DMS153 treated with DMSO at 0.1 percent for 48 hours (cell line): ENCODE measurements around the gene EMC8.
"Not testable (repeated sequence)": the region's sequence is repeated elsewhere in the genome, so short reads cannot be mapped to it uniquely, and the experiment has no call there.

ENCODE experiments used
- DNase-seq: peaks from one replicate; lab custom pipeline; 2025; ENCODE audit not compliant: unreplicated experiment; lab: John Stamatoyannopoulos, UW

The EMC8 gene

DNA sequence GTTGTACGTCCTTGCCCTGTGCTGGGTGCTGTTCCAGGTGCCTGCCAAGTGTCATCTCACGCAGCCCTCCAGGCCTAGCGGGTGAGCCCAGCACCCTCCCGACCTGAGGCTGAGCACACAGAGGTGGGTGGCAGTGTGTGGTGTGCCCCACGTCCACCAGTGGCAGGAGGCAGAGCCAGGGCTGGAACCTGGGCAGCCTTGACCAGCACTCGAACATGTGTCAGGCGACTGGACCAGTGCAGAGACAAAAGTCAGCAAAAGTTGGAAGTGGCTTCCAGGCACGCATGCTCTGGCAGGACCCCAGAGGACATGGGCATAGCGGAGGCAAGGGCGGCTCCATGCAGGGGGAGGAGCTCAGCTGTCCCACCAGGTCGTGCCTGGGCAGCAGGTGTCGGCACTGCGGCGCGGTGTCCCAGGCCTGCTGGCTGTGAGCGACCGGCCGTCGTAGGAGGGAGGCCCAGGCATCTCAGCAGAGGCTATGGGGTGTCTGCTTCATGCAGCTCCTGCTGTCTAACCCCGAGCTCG, 35.9 kb upstream of the EMC8 start:
- no peak for DNase-seq

DNA sequence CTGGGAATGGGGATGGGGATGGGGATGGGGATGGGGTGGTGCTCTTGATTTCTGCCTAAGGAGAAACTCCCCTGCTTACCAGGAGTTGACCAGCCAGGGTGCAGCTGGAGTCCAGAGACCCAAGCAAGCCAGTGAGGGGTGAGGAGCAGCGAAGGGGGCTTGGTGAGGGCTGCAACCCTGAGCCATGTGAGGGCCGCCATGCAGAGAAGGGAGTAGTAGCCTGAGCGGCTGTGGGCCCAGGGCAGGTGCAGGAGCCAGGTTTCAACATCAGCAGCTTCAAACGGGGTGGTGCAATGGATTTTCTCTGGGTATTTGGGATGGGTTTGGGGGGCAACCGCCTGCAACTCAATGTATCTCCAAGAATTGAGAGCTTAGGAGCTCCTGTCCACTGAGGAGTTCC, 35.4 kb upstream of the EMC8 start:
- no peak for DNase-seq

DNA sequence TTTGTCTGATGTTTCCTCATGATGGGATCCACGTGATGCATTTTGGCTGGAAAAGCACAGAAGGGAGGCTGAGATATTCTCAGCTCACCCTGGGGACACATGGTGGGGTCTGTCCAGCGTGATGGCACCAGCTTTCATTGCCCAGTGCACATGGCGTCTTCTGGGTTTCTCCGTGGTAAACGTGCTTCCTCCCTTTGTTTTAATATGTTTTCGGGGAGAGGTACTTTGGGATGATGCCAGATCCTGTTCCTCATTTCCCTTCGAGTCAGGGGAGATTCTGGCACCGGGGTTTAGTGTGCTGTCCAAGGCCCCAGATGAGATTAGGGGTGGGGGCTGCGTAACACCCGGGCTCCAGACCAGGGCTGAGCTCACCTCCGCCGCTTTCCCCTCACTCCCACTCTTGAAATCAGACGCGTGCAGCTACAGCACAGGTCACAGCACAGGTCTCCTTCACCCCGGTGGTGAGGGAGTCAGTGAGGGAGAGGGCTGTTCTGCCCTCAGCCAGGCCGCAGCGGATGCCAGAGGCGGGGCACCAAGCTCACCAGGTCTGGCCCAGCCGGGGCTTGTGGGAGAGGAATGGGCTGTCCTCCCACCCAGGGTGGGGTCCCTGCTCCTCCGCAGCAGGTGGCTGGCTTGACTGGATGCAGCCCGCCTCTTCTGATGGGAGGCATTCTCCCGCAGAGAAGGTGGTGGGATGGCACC, 34.0 kb upstream of the EMC8 start:
- no peak for DNase-seq

DNA sequence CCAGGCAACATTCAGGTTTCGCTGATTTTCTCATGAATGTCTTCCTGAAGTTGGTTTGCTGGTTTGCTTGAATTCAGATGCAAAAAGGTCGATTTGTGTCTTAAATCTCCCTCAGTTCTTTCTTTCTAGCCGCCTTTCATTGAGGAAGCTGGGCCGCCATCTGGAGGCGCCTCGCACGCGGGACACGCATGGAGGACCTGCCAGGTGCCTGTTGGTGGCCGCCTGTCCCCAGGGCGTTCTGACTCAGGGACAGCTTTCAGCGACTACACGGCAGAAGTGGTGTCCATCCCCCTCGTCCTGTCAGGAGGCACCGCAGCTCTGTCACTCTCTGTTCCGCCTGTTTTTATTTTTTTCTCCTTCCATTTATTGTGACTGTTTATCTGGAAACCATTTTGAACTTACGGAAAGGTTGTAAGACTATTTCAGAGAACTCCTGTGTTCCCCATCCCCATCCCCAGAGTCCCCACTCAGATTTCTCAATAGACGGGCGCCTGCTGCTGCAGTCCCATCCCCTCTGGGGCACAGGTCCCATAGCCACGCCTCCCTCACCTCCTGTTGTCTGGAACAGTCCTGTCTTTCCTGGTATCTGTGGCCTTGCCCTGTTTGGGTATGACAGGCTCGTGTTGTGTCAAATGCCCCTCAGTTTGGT, 33.4 kb upstream of the EMC8 start:
- no peak for DNase-seq

DNA sequence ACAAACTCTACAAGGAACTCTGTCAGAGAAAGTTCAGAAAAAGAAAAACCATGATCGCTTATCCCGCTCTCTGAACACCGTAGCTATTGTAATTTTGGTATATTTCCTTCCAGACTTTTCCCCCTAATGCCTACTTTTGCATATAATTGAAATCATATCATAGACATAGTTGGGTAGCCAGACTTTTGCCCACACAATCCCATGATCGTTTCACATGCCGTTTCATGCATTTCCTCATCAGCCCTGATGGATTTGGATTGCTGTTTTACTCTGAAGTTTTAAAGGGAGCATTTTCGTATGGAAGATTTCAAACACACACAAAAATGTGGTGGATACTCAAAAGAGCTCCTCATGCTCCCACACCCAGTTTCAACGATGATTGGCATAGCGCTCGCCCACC, 31.5 kb upstream of the EMC8 start:
- no peak for DNase-seq

DNA sequence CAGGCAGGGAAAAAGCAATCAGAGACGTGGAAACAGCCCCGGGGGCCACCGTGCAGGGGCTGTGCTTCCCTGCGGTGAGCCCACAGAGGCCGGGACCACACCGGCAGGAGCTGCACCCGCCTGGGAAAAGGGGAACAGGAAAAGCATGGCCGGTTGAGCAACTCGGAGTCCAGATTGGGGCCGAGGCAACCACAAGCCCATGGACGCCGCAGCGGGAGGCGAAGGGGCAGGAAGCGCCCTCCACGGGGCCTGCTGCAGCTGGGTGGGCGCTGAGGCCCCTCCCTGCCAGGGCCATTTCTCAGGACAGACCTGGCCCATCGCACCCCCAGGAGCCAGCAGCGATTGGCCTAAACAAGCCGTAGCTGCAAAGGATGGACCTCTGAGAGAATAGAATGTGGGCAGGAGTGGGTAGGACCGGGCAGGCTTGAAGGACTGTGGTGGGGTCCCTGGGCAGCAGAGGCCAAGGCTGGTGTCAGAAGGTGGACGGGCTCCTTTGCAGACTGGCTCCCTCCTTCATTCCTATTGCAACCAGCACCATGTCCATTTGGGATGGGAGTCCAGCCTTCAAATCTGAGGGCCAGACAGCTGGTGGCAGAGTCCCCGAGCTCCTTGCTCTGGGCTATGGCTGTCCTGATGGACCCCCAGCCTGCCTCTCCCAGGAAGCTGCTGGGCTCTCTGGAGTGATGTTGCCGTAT, 30.6 kb upstream of the EMC8 start:
- DNase-seq = no peak

DNA sequence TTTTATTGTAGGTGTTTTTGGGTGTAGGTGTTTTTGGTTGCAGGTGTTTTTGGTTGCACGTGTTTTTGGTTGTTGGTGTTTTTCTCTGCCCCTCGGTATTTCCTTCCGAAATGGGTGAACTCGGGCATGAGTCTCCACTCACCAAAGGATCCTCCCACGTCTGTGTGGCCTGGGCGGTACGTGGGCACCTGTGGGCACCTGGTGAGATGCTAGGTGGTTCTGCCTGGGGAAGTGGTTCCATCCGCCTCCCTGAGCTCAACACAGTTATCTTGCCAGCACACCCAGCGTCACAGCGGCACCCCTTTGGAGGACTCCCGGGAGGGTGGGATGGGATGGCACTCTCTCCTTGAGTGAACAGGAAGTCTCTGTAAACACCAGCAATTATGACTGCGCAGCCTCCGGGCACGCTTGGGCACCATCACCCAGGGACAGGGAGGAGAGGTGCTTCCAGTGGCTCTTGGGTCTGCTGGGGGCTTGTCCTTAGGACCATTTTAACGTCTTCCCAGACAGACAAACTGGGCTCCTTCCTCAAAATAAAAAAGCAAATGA, 29.9 kb upstream of the EMC8 start:
- no peak for DNase-seq

DNA sequence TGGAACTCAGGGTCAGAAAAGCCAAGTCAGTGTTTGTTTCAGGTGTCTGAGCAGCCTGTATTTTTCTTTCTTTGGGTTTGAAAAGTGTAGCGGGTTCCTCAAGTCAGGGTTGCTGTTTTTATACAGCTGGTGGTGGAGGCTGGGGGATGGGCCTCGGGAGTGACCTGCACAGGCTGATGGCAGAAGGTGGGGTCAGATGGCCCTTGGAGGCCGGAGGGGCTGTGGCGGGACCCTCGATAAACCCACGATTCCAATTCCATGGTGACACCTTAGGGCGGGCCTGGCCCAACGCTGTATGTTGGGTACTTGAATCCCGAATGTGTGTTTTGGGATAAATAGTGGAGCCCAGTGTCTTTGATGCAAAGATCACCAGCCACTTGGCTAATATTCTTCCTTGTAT, 28.8 kb upstream of the EMC8 start:
- DNase-seq = no peak

DNA sequence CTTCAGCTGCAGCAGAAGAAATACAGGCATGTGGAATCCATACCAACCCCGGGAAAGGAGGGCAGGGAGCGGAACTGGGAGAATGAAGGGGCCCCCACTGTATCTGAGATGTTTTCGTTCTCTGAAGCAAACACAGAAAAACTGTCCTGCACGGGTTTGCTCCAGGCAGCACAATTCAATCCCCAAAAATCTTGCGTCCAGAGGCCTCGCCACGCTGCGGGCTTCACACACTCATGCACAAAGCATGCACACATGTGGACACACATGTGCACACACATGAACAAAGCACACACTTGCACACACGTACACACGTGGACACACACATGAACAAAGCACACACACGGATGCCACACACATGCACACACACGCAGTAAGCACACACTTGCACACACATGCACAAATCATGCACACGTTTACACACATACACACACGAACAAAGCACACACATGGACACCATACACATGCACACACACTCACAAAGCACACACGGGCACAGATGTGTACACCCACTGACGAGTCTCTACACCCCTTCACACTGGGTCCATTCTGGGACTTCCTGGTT, 27.4 kb upstream of the EMC8 start:
- no peak for DNase-seq

DNA sequence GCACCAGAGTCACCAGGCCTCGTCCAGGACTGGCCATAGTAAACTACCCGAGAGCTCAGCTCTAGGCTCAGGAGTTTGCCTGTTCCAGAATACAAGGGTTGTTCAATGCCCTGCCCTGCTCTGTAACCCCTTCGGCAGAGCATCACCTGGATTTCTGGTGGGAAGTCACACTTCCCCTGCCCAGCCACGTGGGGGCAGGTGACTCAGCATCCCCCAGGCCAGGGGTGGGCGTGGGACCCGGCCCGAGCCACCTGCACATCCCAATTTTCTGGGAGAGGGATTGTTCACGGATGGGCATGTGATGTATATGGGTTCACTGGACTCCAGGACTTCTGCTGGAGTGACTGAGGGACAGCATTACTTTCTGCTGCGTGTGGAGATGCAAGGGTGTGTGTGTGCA, 26.0 kb upstream of the EMC8 start:
- DNase-seq = no peak

DNA sequence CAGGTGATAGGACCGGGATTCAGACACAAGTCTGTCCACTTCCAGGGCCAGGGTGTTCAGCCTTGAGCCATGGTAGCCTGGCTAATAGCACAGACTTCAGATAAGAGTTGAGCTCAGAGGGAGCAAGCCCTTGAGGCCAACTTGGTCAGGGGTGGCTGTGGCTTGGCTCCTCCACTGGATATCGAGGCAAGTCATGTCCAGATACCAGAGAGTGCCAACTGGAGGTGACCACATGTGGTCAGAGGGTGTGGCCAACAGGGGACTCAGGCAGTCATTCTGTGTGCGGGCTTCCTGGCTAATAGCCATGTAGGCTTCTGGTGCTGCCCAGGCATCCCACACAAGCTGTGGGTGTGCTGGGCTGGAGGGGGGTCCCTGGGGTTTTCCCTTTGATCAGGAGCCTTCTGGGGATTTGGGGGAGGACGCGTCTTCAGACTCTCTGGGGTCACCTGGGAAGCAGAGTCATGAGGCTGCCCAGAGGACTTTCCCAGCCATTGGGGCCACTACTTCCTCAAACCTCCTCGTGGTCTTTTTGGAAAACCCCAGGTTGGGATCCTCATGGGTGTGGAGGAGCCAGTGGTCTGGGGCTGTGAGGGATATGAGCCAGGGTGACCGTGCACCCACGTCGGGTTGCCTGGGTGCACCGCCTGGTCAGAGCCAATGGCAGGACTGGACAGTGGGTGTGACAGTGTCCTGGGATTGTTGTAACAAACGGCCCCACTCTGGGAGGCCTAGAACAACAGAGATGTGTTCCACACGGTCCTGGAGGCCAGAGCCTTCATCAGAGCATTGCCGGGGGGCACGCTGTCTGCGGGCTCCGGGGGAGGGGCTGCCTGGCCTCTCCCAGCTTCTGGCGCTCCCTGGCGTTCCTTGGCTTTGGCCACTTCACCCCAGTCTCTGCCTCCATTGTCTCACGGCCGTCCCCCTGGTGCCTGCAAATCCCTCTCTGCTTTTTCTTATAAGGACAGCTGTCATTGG, 25.1 kb upstream of the EMC8 start:
- DNase-seq = no peak

DNA sequence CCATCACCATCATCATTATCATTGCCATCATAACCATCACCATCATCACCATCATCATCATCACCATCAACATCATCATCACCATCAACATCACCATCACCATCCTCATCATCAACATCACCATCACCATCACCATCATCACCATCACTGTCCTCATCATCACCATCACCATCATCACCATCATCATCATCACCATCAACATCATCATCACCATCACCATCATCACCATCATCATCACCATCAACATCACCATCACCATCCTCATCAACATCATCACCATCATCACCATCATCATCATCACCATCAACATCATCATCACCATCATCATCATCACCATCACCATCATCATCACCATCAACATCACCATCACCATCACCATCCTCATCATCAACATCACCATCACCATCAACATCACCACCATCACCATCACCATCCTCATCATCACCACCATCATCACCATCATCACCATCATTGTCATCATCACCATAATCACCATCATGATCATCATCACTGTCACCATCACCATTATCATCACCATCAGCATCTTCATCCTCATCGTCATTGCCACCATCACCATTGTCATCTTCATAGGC, 24.1 kb upstream of the EMC8 start:
- no peak for DNase-seq

DNA sequence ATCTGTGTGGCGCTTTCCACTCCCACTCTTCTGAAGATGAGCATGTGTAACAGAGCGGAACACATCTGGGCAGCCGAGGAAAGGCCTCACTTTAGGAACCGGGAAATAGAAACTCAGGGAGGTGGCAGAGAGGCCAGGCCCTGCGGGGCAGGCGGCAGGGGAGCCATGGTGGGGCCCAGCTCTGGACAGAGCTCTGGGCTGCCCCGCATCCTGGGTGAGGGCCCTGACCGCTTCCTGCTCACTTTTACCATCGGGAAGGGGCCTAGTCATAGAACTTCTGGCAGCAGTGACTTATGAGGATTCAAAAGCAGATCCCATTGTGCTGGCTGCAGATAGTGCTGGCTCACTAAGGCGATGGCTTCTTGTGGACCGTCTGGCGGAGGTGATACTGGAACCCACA, 22.8 kb upstream of the EMC8 start:
- no peak for DNase-seq

DNA sequence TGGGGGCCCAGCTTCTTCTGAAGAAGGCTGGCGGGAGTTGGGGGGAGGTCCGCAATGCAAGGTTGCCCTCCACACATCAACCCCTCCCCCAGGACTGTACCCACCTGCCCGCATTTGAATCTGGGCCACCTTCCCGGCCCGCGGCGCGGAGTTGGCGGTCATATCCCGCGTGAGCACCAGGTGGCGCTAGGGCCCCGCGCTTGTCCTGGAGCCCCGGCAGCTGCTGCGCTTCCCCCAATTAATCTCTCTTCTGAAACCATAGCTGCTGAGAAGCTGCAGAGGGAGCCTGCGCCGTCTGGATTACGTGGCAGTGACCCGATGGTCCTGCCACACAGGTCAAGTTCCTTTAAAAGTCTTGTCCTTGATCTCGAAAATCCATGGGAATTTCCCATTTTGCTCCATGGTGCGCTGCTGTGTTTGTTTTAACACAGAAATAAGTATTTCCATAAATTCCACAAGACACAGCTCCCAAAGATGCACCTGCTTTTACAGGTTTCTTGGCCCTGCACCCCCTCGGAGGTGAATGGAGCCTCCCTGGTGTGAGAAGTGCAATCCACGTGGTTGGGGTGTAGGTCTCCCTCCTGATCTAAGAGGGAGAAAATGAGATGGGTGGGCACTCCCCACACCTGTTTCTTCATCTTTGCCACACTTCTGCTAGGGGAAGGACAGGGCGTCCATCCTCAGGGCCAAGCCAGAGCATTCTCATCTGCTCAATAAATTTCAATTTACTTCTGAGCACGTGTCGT, 22.2 kb upstream of the EMC8 start:
- DNase-seq = peak; percentile 62

DNA sequence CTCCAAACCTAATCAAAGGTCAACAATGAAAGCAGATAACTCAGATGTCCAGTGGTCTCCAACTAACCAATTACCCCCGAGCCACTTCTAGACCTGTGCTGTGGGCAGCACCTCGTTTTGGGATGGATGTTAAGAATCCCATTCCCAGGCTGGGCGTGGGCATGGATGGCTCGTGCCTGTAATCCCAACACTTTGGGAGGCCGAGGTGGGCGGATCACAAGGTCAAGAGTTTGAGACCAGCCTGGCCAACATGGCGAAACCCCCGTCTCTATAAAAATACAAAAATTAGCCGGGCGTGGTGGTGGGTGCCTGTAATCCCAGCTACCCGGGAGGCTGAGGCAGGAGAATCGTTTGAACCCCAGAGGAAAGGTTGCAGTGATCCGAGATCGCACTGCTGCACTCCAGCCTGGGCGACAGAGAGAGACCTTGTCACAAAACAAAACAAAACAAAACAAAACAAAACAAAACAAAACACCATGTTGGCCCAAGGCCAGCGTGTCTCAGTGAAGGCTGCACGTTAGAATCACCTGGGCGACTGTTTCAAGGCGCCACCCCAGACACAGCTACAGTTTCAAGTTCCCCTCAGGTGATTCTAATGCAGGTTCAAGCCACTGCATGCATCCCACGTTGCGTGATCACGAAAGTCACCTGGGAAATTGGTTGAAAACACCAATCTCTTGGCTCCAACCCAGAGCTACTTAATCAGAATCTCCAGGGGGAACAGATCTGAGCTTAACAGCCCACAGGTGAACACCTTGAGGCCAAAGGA, 21.4 kb upstream of the EMC8 start:
- no peak for DNase-seq

DNA sequence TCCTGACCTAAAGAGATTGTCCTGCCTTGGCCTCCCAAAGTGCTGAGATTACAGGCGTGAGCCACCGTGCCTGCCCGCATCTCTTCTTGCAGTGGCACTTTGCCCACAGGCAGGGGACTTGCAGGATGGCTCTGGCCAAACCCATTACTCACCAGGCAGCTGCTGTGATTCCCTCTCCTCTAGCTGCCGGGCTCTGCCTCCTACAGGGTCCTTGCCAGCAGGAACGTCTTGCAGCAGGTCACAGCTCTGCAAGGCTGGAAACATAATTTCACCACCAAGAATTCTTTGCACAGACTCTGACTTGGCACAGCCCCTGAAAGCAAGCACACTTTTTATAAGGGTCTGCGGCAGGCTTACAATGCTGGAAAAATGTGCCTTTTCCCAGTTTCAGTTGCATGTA, 20.4 kb upstream of the EMC8 start:
- no peak for DNase-seq

DNA sequence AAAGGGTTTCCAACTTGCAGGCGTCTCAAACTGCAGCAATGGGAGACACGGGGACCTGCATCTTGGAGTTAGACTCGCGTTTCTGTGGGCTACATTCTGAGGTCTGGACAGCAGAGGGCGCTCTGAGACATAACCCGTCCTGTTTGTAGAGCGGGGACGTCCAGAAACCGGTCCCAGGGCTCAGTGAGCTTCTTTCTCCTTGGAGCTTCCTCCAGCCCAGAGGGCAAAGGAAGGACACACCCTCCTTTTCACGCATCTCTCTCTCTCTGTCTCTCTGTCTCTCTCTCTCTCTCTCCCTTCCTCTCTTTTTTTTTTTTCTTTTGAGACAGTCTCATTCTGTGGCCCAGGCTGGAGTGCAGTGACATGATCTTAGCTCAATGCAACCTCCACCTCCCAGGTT, 19.9 kb upstream of the EMC8 start:
- DNase-seq = peak; percentile 53

DNA sequence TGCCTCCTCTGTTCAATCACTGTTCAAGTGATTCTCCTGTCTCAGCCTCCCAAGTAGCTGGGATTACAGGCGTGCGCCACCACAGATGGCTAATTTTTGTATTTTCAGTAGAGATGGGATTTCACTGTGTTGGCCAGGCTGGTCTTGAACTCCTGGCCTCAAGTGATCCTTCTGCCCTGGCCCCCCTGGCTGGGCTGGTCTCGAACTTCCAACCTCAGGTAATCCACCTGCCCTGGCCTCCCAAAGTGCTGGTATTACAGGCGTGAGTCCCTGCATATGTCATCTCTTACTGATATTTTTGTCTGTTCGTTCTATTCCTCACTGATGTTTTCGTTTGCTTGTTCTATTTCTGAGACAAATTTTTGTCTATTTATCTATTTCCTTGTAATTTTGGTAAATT, 17.9 kb upstream of the EMC8 start:
- not testable (repeated sequence) for DNase-seq

DNA sequence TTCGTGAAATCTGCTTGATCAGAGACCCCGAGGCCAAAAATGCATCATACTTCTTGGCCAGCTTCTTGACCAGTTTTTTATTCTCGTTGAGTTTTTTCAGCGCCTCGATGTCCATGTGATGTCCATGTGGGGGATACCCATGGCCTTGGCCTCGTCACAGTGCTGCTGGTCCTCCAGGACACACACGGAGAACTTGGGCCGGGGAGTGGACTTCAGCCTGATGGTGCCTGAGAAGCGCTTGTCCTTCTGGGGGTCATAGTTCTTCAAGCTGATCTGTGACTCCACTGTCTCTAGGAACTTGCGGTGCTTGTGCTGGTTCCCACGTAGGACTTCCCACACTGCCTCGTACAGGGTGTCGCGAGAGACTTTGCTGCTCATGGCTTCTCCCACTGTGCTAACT, 16.8 kb upstream of the EMC8 start:
- DNase-seq = no peak
